GM21737 (cell line): Measurements from ENCODE around the gene MRI1.

Source experiments
- ATAC-seq: cut with Tn5 transposase; IDR thresholded peaks from one replicate; pipeline ENCODE4 v1.9.1; 2021; ENCODE audit warnings: mild to moderate bottlenecking, moderate library complexity; ENCODE audit not compliant: unreplicated experiment

The MRI1 gene

GRCh38 chr19:13821292-13821691, 57.0 kb downstream of the MRI1 start:
- ATAC-seq = no peak

- ATAC-seq = no peak
Observed at GRCh38 chr19:13823256-13823655, 58.9 kb downstream of the MRI1 start.
